H9 (cell line): ENCODE data around the gene CCBE1. TPM values are rescaled to one million over a fixed set of nuclear protein-coding genes. Genes with fewer than 3 reads are reported as not detected.

ENCODE experiments used
- DNase-seq: peaks from one replicate; pipeline ENCODE4 v3.0.0-alpha.2; 2017
- H2AFZ ChIP-seq: one replicate; pipeline ENCODE4 v1.6.1; 2013; ENCODE audit warnings: mild to moderate bottlenecking, low read length, control low read depth, moderate library complexity
- H2AK5ac ChIP-seq: 2 replicates; pipeline ENCODE4 v1.6.1; 2013; ENCODE audit warnings: low read length, control low read depth, mixed read lengths; ENCODE audit not compliant: insufficient read length
- H2BK120ac ChIP-seq: one replicate; pipeline ENCODE4 v1.6.1; 2013; ENCODE audit warnings: low read depth, mild to moderate bottlenecking, low read length, control low read depth, inconsistent platforms; ENCODE audit not compliant: poor library complexity, severe bottlenecking
- H2BK12ac ChIP-seq: 2 replicates; pipeline ENCODE4 v1.6.1; 2013; ENCODE audit warnings: low read length, control low read depth, mixed read lengths, low read depth; ENCODE audit not compliant: insufficient read length
- H2BK15ac ChIP-seq: 2 replicates; pipeline ENCODE4 v1.6.1; 2013; ENCODE audit warnings: low read depth, low read length, control low read depth
- H2BK20ac ChIP-seq: one replicate; pipeline ENCODE4 v1.6.1; 2013; ENCODE audit warnings: low read depth, mild to moderate bottlenecking, low read length, control low read depth, inconsistent platforms; ENCODE audit not compliant: poor library complexity, severe bottlenecking
- H2BK5ac ChIP-seq: 2 replicates; pipeline ENCODE4 v1.6.1; 2013; ENCODE audit warnings: low read length, control low read depth, mixed read lengths; ENCODE audit not compliant: insufficient read length
- H3K14ac ChIP-seq: 2 replicates; pipeline ENCODE4 v1.6.1; 2013; ENCODE audit warnings: low read length, control low read depth; ENCODE audit not compliant: insufficient read depth
- H3K18ac ChIP-seq: 2 replicates; pipeline ENCODE4 v1.6.1; 2013; ENCODE audit warnings: low read depth, mild to moderate bottlenecking, mixed read lengths, low read length, control low read depth; ENCODE audit not compliant: insufficient read length
- H3K23ac ChIP-seq: 2 replicates; pipeline ENCODE4 v1.6.1; 2013; ENCODE audit warnings: low read length, control low read depth, mixed read lengths, low read depth; ENCODE audit not compliant: insufficient read length
- H3K23me2 ChIP-seq: 2 replicates; pipeline ENCODE4 v1.6.1; 2013; ENCODE audit warnings: low read depth, mild to moderate bottlenecking, mixed read lengths, low read length, control low read depth; ENCODE audit not compliant: insufficient read length, poor library complexity, severe bottlenecking
- H3K27ac ChIP-seq: 2 replicates; pipeline ENCODE4 v1.5.1; 2013; ENCODE audit warnings: low read length, control low read depth, mixed read lengths, low read depth; ENCODE audit not compliant: insufficient read length
- H3K27me3 ChIP-seq: 2 replicates; pipeline ENCODE4 v1.6.1; 2013; ENCODE audit warnings: low read length, control low read depth, inconsistent platforms; ENCODE audit not compliant: insufficient read depth
- H3K4ac ChIP-seq: 2 replicates; pipeline ENCODE4 v1.6.1; 2013; ENCODE audit warnings: low read depth, mild to moderate bottlenecking, control low read depth, inconsistent platforms, low read length, moderate library complexity
- H3K4me1 ChIP-seq: 2 replicates; pipeline ENCODE4 v1.6.1; 2013; ENCODE audit warnings: low read length, control low read depth, inconsistent platforms; ENCODE audit not compliant: insufficient read depth
- H3K4me2 ChIP-seq: 2 replicates; pipeline ENCODE4 v1.6.1; 2013; ENCODE audit warnings: low read length, control low read depth, mixed read lengths; ENCODE audit not compliant: insufficient read length, insufficient read depth
- H3K56ac ChIP-seq: 2 replicates; pipeline ENCODE4 v1.6.1; 2013; ENCODE audit warnings: low read depth, mild to moderate bottlenecking, mixed read lengths, low read length, control low read depth; ENCODE audit not compliant: insufficient read length
- H3K79me1 ChIP-seq: 2 replicates; pipeline ENCODE4 v1.6.1; 2013; ENCODE audit warnings: low read depth, mild to moderate bottlenecking, moderate library complexity, low read length, control low read depth, inconsistent platforms; ENCODE audit not compliant: insufficient read depth, poor library complexity, severe bottlenecking
- H3K79me2 ChIP-seq: 2 replicates; pipeline ENCODE4 v1.6.1; 2013; ENCODE audit warnings: low read length, control low read depth, inconsistent platforms; ENCODE audit not compliant: insufficient read depth
- H3K9ac ChIP-seq: 2 replicates; pipeline ENCODE4 v1.6.1; 2013; ENCODE audit warnings: low read length, control low read depth, mixed read lengths; ENCODE audit not compliant: insufficient read length; ENCODE audit errors: extremely low read depth
- H3K9me3 ChIP-seq: one replicate; pipeline ENCODE4 v1.6.1; 2013; ENCODE audit warnings: low read depth, low read length, inconsistent platforms; ENCODE audit not compliant: control insufficient read depth
- H3T11ph ChIP-seq: one replicate; pipeline ENCODE4 v1.6.1; 2013; ENCODE audit warnings: mild to moderate bottlenecking, low read length, control low read depth, inconsistent platforms
- H4K20me1 ChIP-seq: one replicate; pipeline ENCODE4 v1.6.1; 2013; ENCODE audit not compliant: control insufficient read depth, insufficient read length, insufficient read depth
- H4K5ac ChIP-seq: 2 replicates; pipeline ENCODE4 v1.6.1; 2013; ENCODE audit warnings: low read depth, mild to moderate bottlenecking, mixed read lengths, low read length, control low read depth; ENCODE audit not compliant: insufficient read length
- H4K8ac ChIP-seq: replicated peaks from 2 replicates; pipeline ENCODE4 v1.6.1; 2013; ENCODE audit warnings: low read length, control low read depth, mixed read lengths, low read depth; ENCODE audit not compliant: insufficient read length
- H4K91ac ChIP-seq: 2 replicates; pipeline ENCODE4 v1.6.1; 2013; ENCODE audit warnings: low read depth, mild to moderate bottlenecking, moderate library complexity, mixed read lengths, low read length, control low read depth; ENCODE audit not compliant: insufficient read length
- H3K27ac Mint-ChIP-seq, 3 experiments: 2 replicates in 2 of 3; 3 replicates in 1 of 3; pipeline ENCODE4 v1.8.0; 2020 to 2021; ENCODE audit warnings: mixed read lengths in 3 of 3, mild to moderate bottlenecking in 1 of 3, moderate library complexity in 1 of 3
- H3K27me3 Mint-ChIP-seq: 2 replicates; pipeline ENCODE4 v1.8.0; 2021; ENCODE audit warnings: low read depth, mild to moderate bottlenecking, moderate library complexity, mixed read lengths
- H3K36me3 Mint-ChIP-seq, 3 experiments: 2 replicates in 2 of 3; 3 replicates in 1 of 3; pipeline ENCODE4 v1.8.0; 2020 to 2021; ENCODE audit warnings: low read depth in 3 of 3, mixed read lengths in 3 of 3; ENCODE audit not compliant: insufficient read depth in 1 of 3
- H3K4me1 Mint-ChIP-seq, 2 experiments: 2 replicates each; pipeline ENCODE4 v1.8.0; 2020; ENCODE audit warnings: mixed read lengths in 2 of 2
- H3K4me3 Mint-ChIP-seq, 2 experiments: 2 replicates in 1 of 2; 3 replicates in 1 of 2; pipeline ENCODE4 v1.8.0; 2020 to 2021; ENCODE audit warnings: mild to moderate bottlenecking in 2 of 2, mixed read lengths in 2 of 2, moderate library complexity in 1 of 2
- H3K9me3 Mint-ChIP-seq, 2 experiments: 2 replicates in 1 of 2; 3 replicates in 1 of 2; pipeline ENCODE4 v1.8.0; 2020; ENCODE audit warnings: mild to moderate bottlenecking in 2 of 2, mixed read lengths in 2 of 2, moderate library complexity in 1 of 2
- CTCF ChIP-seq: fragments of 200-600 bp; sonication (generic); conservative IDR thresholded peaks from 3 replicates; pipeline ENCODE4 v1.8.0; 2021; ENCODE audit warnings: antibody characterized with exemption, mild to moderate bottlenecking
- WGBS: extraction: QIAGEN DNeasy Blood & Tissue Kit; methylation state at CpG from one replicate; pipeline ENCODE4 v1.1.7; 2013; ENCODE audit warnings: missing lambda C conversion rate, low lambda C conversion rate, mixed read lengths; ENCODE audit not compliant: insufficient read length; ENCODE audit errors: extremely low coverage; 5-methylcytosine and 5-hydroxymethylcytosine counted together
- total RNA-seq: library from RNA; stranded (reverse); gene quantifications from 2 replicates; pipeline ENCODE4 v1.2.1, GENCODE V29; 2021

CCBE1 gene
- total RNA-seq, 1 experiment from 2014 or later = 0.39 TPM

GRCh38 chr18:59715966-59716369 is 18.7 kb upstream of the CCBE1 start:
- Histone ChIP-seq H3K23ac (no peak overlapping the region), H3K23me2 (no peaks in the 10 kb centered on the region), H3K79me2 (no peaks in the 10 kb centered on the region), H4K5ac (no peak overlapping the region), H3K4ac (no peak overlapping the region), H3K56ac (no peak overlapping the region), H4K91ac (no peak overlapping the region), H2BK5ac (no peak overlapping the region), H3K4me2 (no peak overlapping the region), H4K20me1 (no peaks in the 10 kb centered on the region), H3K14ac (no peak overlapping the region), H3K27ac (no peak overlapping the region), H2BK15ac (no peak overlapping the region), H2BK120ac (no peak overlapping the region), H2AFZ (no peak overlapping the region), H3K4me1 (no peaks in the 10 kb centered on the region; the same call in 1 of the 2 replicates), H3K9ac (no peak overlapping the region), H2BK20ac (no peak overlapping the region), H3K27me3 (no peaks in the 10 kb centered on the region), H2AK5ac (no peak overlapping the region), H2BK12ac (no peak overlapping the region), H4K8ac (no peak overlapping the region), H3K9me3 (no peaks in the 10 kb centered on the region), H3K18ac (no peak overlapping the region), H3K79me1 (no peaks in the 10 kb centered on the region), H3T11ph (no peak overlapping the region)
- H3K9me3 Mint-ChIP-seq = peaks cover 0 to 2% of the 10 kb centered on the region in 2 experiments; a peak in 1 of 5 replicates
- no peaks in the 10 kb centered on the region; a peak in 1 of 7 replicates for H3K36me3 Mint-ChIP-seq
- H3K27me3 Mint-ChIP-seq = no peaks in the 10 kb centered on the region; the same call in 1 of the 2 replicates
- H3K4me1 Mint-ChIP-seq = peaks cover 4 to 12% of the 10 kb centered on the region in 2 experiments; a peak in 3 of 4 replicates
- no peak for DNase-seq
- WGBS = no CpG with 5 or more reads among the region's 2 CpGs
- TF ChIP-seq CTCF = no peak
- H3K27ac Mint-ChIP-seq = no peak overlapping the region
- no peak overlapping the region for H3K4me3 Mint-ChIP-seq
